ENCODE measurements around the gene REXO1.
A peak's percentile ranks its signal among the peaks of the same experiment; 100 is the strongest.

Gene REXO1

GRCh38 chr19:1843116-1843515, 5.2 kb downstream of the REXO1 start:
- Histone ChIP-seq H3K4me1 (peaks cover 89 to 95% (median 93%) of the 10 kb centered on the region in 10 experiments), H3K36me3 (peaks cover 6 to 55% (median 45%) of the 10 kb centered on the region in 11 experiments; a peak in 20 of 22 replicates), H4K20me1 (peaks cover 68 to 100% (median 100%) of the 10 kb centered on the region in 11 experiments), H3K27ac (peak overlapping the region; percentile 60 to 100 (median 78)), H3K4me3 (peak overlapping the region; percentile 48 to 65 (median 57)), H3K9me3 (replicated peaks in 1 of 11) (no peaks in the 10 kb centered on the region), H3K4me2 (peak overlapping the region; percentile 95 to 100 (median 97)), H3K9ac (peak overlapping the region; percentile 67 to 100 (median 99)), H3K27me3 (no peaks in the 10 kb centered on the region)
- no peak for TF ChIP-seq Cebpa-rat (IDR thresholded peaks at IDR 0.05)

- peaks cover 91 to 100% (median 98%) of the 10 kb centered on the region in 10 experiments for H3K4me1 ChIP-seq
- no peaks in the 10 kb centered on the region for H3K27me3 ChIP-seq
- peaks cover 6 to 64% (median 51%) of the 10 kb centered on the region in 11 experiments; a peak in 20 of 22 replicates for H3K36me3 ChIP-seq
- peak overlapping the region; percentile 95 to 100 (median 97) for H3K4me2 ChIP-seq
- no peaks in the 10 kb centered on the region for H3K9me3 ChIP-seq (replicated peaks in 1 of 11)
- H3K9ac ChIP-seq = peak overlapping the region; percentile 67 to 100 (median 99)
- H4K20me1 ChIP-seq = peaks cover 71 to 100% (median 100%) of the 10 kb centered on the region in 11 experiments
- peak overlapping the region; percentile 37 to 65 (median 57) for H3K4me3 ChIP-seq
- TF ChIP-seq Cebpa-rat (IDR thresholded peaks at IDR 0.05) = no peak
- peak overlapping the region; percentile 49 to 100 (median 76); a peak in 21 of 22 replicates for H3K27ac ChIP-seq
These were observed 6.9 kb downstream of the REXO1 start for GRCh38 chr19:1841209-1841924.

- TF ChIP-seq Cebpa-rat (IDR thresholded peaks at IDR 0.05) = no peak
- Histone ChIP-seq H3K27me3 (no peaks in the 10 kb centered on the region), H3K4me2 (peak overlapping the region; percentile 95 to 100 (median 97)), H3K4me3 (peak overlapping the region; percentile 37 to 65 (median 57)), H3K27ac (peak overlapping the region; percentile 26 to 100 (median 72); a peak in 18 of 22 replicates), H3K4me1 (peaks cover 88 to 100% (median 96%) of the 10 kb centered on the region in 10 experiments), H4K20me1 (peaks cover 71 to 100% (median 100%) of the 10 kb centered on the region in 11 experiments), H3K9me3 (replicated peaks in 1 of 11) (no peaks in the 10 kb centered on the region), H3K36me3 (peaks cover 6 to 64% (median 45%) of the 10 kb centered on the region in 11 experiments; a peak in 21 of 22 replicates), H3K9ac (peak overlapping the region; percentile 67 to 100 (median 99))
These were observed 7.7 kb downstream of the REXO1 start for GRCh38 chr19:1840541-1841115.

- Histone ChIP-seq H4K20me1 (peaks cover 71 to 100% (median 100%) of the 10 kb centered on the region in 11 experiments), H3K4me3 (peak overlapping the region in 7 of 10 experiments; percentile 42 to 65 (median 58); a peak in 8 of 20 replicates), H3K4me2 (peak overlapping the region; percentile 95 to 100 (median 97)), H3K9ac (peak overlapping the region; percentile 67 to 100 (median 99); a peak in 17 of 22 replicates), H3K9me3 (replicated peaks in 1 of 11) (no peaks in the 10 kb centered on the region), H3K36me3 (peaks cover 4 to 64% (median 45%) of the 10 kb centered on the region in 11 experiments; a peak in 20 of 22 replicates), H3K4me1 (peaks cover 82 to 98% (median 93%) of the 10 kb centered on the region in 10 experiments), H3K27ac (peak overlapping the region in 7 of 11 experiments; percentile 2 to 100 (median 49); a peak in 9 of 22 replicates), H3K27me3 (no peaks in the 10 kb centered on the region)
- TF ChIP-seq Cebpa-rat (IDR thresholded peaks at IDR 0.05) = no peak
These were observed 8.4 kb downstream of the REXO1 start for GRCh38 chr19:1839658-1840540.

- Histone ChIP-seq H3K4me3 (no peak overlapping the region), H3K9ac (peak overlapping the region in 5 of 11 experiments; percentile 1 to 44 (median 39); a peak in 7 of 22 replicates), H3K4me2 (peak overlapping the region; percentile 16 to 100 (median 37); a peak in 18 of 22 replicates), H3K9me3 (replicated peaks in 1 of 11) (no peaks in the 10 kb centered on the region), H3K4me1 (peaks cover 60 to 94% (median 78%) of the 10 kb centered on the region in 10 experiments), H3K27ac (peak overlapping the region in 1 of 11 experiments; percentile 12; a peak in 1 of 22 replicates), H3K27me3 (no peaks in the 10 kb centered on the region), H3K36me3 (peaks cover 19 to 73% (median 61%) of the 10 kb centered on the region in 11 experiments), H4K20me1 (peaks cover 85 to 100% (median 100%) of the 10 kb centered on the region in 11 experiments)
- no peak for TF ChIP-seq Cebpa-rat (IDR thresholded peaks at IDR 0.05)
These were observed 10.6 kb downstream of the REXO1 start for GRCh38 chr19:1837625-1838105.

GRCh38 chr19:1837222-1837565, 11.1 kb downstream of the REXO1 start:
- peak overlapping the region; percentile 16 to 100 (median 37); a peak in 21 of 22 replicates for H3K4me2 ChIP-seq
- no peaks in the 10 kb centered on the region for H3K9me3 ChIP-seq (replicated peaks in 1 of 11)
- peaks cover 24 to 77% (median 66%) of the 10 kb centered on the region in 11 experiments for H3K36me3 ChIP-seq
- no peak for TF ChIP-seq Cebpa-rat (IDR thresholded peaks at IDR 0.05)
- peak overlapping the region in 8 of 11 experiments; percentile 11 to 58 (median 44); a peak in 9 of 22 replicates for H3K9ac ChIP-seq
- H3K4me3 ChIP-seq = no peak overlapping the region
- peaks cover 58 to 94% (median 73%) of the 10 kb centered on the region in 10 experiments for H3K4me1 ChIP-seq
- H4K20me1 ChIP-seq = peaks cover 90 to 100% (median 100%) of the 10 kb centered on the region in 11 experiments
- no peaks in the 10 kb centered on the region for H3K27me3 ChIP-seq
- H3K27ac ChIP-seq = peak overlapping the region in 3 of 11 experiments; percentile 22 to 37 (median 25); a peak in 3 of 22 replicates

GRCh38 chr19:1836458-1837221, 11.6 kb downstream of the REXO1 start:
- H3K4me2 ChIP-seq = peak overlapping the region; percentile 2 to 100 (median 33); a peak in 17 of 22 replicates
- no peak overlapping the region for H3K4me3 ChIP-seq

More at GRCh38 chr19:1836458-1837221, 11.6 kb downstream of the REXO1 start:
- Histone ChIP-seq H3K4me1 (peaks cover 58 to 94% (median 69%) of the 10 kb centered on the region in 10 experiments), H3K27ac (peak overlapping the region in 3 of 11 experiments; percentile 22 to 37 (median 25); a peak in 4 of 22 replicates), H3K9ac (peak overlapping the region in 10 of 11 experiments; percentile 11 to 58 (median 44); a peak in 13 of 22 replicates), H3K27me3 (no peaks in the 10 kb centered on the region), H3K36me3 (peaks cover 29 to 83% (median 71%) of the 10 kb centered on the region in 11 experiments), H4K20me1 (peaks cover 95 to 100% (median 100%) of the 10 kb centered on the region in 11 experiments), H3K9me3 (replicated peaks in 1 of 11) (no peaks in the 10 kb centered on the region)
- TF ChIP-seq Cebpa-rat (IDR thresholded peaks at IDR 0.05) = no peak
